ENCODE data around the gene TSPAN1. TPM values are rescaled to one million over a fixed set of nuclear protein-coding genes. Genes with fewer than 3 reads are reported as not detected.

The TSPAN1 gene
- polyA plus RNA-seq, 1 of the 3 experiments (the other 2 are of a cell fraction): 12.2 TPM

GRCh38 chr1:46179138-46180081 lies 4.5 kb downstream of the TSPAN1 start:
- Histone ChIP-seq H3K9ac (0 out of 2 replicates have a peak overlapping the region, but pooled peaks have one; percentile 43), H3F3A (replicated peaks; ENCODE audit: insufficient read depth) (peaks cover 20% of the 10 kb centered on the region), H4K20me1 (ENCODE audit: insufficient read depth) (no peaks in the 10 kb centered on the region), H2AFZ (ENCODE audit: low read depth) (peak overlapping the region; percentile 97), H3K9me2 (no peaks in the 10 kb centered on the region), H3K9me3 (no peaks in the 10 kb centered on the region), H3K36me3 (replicated peaks in 1 of 2; ENCODE audit: control insufficient read depth in 1 of 2, insufficient read depth in 2 of 2, low read length in 1 of 2) (no peaks in the 10 kb centered on the region), H3K4me2 (peak overlapping the region; percentile 47; the same call in 1 of the 2 replicates), H3K4me1 (ENCODE audit: control insufficient read depth in 1 of 2, insufficient read depth in 2 of 2, low read depth in 1 of 2, low read length in 1 of 2) (peaks cover 23 to 26% of the 10 kb centered on the region in 2 experiments; a peak in 3 of 4 replicates), H3K27ac (ENCODE audit: low read depth in 2 of 2, low read length in 1 of 2) (no peak overlapping the region), H3K4me3 (ENCODE audit: low read depth in 2 of 2, low read length in 1 of 2) (peak overlapping the region in 1 of 2 experiments; percentile 50; a peak in 1 of 4 replicates), H3K27me3 (ENCODE audit: insufficient read depth) (no peaks in the 10 kb centered on the region), H3K79me2 (ENCODE audit: insufficient read depth) (no peaks in the 10 kb centered on the region)
- peak; percentile 92 for DNase-seq
- TF ChIP-seq, protein P1, sequence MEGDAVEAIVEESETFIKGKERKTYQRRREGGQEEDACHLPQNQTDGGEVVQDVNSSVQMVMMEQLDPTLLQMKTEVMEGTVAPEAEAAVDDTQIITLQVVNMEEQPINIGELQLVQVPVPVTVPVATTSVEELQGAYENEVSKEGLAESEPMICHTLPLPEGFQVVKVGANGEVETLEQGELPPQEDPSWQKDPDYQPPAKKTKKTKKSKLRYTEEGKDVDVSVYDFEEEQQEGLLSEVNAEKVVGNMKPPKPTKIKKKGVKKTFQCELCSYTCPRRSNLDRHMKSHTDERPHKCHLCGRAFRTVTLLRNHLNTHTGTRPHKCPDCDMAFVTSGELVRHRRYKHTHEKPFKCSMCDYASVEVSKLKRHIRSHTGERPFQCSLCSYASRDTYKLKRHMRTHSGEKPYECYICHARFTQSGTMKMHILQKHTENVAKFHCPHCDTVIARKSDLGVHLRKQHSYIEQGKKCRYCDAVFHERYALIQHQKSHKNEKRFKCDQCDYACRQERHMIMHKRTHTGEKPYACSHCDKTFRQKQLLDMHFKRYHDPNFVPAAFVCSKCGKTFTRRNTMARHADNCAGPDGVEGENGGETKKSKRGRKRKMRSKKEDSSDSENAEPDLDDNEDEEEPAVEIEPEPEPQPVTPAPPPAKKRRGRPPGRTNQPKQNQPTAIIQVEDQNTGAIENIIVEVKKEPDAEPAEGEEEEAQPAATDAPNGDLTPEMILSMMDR (IDR thresholded peaks at IDR 0.05): peak; percentile 94
- TF ChIP-seq GATA2 (CRISPR knock-in tag; IDR thresholded peaks at IDR 0.05) (peak; percentile 46), RFX5 (IDR thresholded peaks at IDR 0.05; ENCODE audit: low read length) (no peak), RAD21 (IDR thresholded peaks at IDR 0.05; ENCODE audit: low read length) (peak; percentile 98), MAX (IDR thresholded peaks at IDR 0.05; ENCODE audit: low read depth) (no peak), SMC3 (IDR thresholded peaks at IDR 0.05; ENCODE audit: low read depth, low read length) (peak; percentile 94), RCOR1 (IDR thresholded peaks at IDR 0.05; ENCODE audit: low read length) (peak; percentile 26; the same call in 1 of the 2 replicates)
- TF ChIP-seq, protein P2, sequence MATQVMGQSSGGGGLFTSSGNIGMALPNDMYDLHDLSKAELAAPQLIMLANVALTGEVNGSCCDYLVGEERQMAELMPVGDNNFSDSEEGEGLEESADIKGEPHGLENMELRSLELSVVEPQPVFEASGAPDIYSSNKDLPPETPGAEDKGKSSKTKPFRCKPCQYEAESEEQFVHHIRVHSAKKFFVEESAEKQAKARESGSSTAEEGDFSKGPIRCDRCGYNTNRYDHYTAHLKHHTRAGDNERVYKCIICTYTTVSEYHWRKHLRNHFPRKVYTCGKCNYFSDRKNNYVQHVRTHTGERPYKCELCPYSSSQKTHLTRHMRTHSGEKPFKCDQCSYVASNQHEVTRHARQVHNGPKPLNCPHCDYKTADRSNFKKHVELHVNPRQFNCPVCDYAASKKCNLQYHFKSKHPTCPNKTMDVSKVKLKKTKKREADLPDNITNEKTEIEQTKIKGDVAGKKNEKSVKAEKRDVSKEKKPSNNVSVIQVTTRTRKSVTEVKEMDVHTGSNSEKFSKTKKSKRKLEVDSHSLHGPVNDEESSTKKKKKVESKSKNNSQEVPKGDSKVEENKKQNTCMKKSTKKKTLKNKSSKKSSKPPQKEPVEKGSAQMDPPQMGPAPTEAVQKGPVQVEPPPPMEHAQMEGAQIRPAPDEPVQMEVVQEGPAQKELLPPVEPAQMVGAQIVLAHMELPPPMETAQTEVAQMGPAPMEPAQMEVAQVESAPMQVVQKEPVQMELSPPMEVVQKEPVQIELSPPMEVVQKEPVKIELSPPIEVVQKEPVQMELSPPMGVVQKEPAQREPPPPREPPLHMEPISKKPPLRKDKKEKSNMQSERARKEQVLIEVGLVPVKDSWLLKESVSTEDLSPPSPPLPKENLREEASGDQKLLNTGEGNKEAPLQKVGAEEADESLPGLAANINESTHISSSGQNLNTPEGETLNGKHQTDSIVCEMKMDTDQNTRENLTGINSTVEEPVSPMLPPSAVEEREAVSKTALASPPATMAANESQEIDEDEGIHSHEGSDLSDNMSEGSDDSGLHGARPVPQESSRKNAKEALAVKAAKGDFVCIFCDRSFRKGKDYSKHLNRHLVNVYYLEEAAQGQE (IDR thresholded peaks at IDR 0.05; ENCODE audit: low read depth, low read length): peak; percentile 34; the same call in 1 of the 2 replicates
- CTCF ChIA-PET: interaction anchor here (0.5 to 2.9 kb wide), 21 partner anchors 11 to 200 kb away, joined by 3 to 22 read pairs (median 4); partner anchors contain the start of gene PIK3R3
- POLR2A ChIA-PET: no interaction called here
- WGBS (ENCODE audit: low lambda C conversion rate): 18% methylated on average over 10 of the region's 10 CpGs
